Aorta (tissue), 5 donors: ENCODE data around the gene ZSWIM8. TPM values are rescaled to one million over a fixed set of nuclear protein-coding genes. Genes with fewer than 3 reads are reported as not detected.

Source experiments
- ATAC-seq: fragments of 200-7000 bp; cut with Tn5 transposase; one replicate; pipeline ENCODE4 v1.9.1; 2022; ENCODE audit warnings: moderate library complexity; ENCODE audit not compliant: low FRiP score
- DNase-seq, 2 donors: peaks; one replicate each; pipeline ENCODE4 v3.0.0-alpha.2; 2020
- H3K27ac ChIP-seq, 2 donors: one replicate each; pipeline ENCODE4 v1.5.1; 2013; ENCODE audit warnings: low read length in 2 of 2, mild to moderate bottlenecking in 2 of 2, moderate library complexity in 2 of 2, control low read depth in 1 of 2, inconsistent platforms in 1 of 2, low read depth in 1 of 2
- H3K27me3 ChIP-seq, 2 donors: one replicate each; pipeline ENCODE4 v1.6.1; 2013; ENCODE audit warnings: control low read depth in 1 of 2, low read length in 1 of 2, mild to moderate bottlenecking in 1 of 2, moderate library complexity in 1 of 2; ENCODE audit not compliant: insufficient read depth in 2 of 2, control insufficient read depth in 1 of 2
- H3K36me3 ChIP-seq, 2 donors: one replicate each; pipeline ENCODE4 v1.6.1; 2013; ENCODE audit warnings: control low read depth in 1 of 2, low read length in 1 of 2, mild to moderate bottlenecking in 1 of 2; ENCODE audit not compliant: insufficient read depth in 2 of 2, control insufficient read depth in 1 of 2
- H3K4me1 ChIP-seq, 2 donors: one replicate each; pipeline ENCODE4 v1.6.1; 2013; ENCODE audit warnings: low read length in 2 of 2, control low read depth in 1 of 2, mild to moderate bottlenecking in 1 of 2, moderate library complexity in 1 of 2; ENCODE audit not compliant: insufficient read depth in 2 of 2, control insufficient read depth in 1 of 2
- H3K4me3 ChIP-seq, 2 donors: one replicate each; pipeline ENCODE4 v1.5.1; 2013; ENCODE audit warnings: low read length in 2 of 2, control low read depth in 1 of 2, mild to moderate bottlenecking in 1 of 2
- H3K9me3 ChIP-seq: one replicate; pipeline ENCODE4 v1.6.1; 2013; ENCODE audit warnings: mild to moderate bottlenecking, low read length; ENCODE audit not compliant: control insufficient read depth
- WGBS, 2 donors: extraction: QIAGEN DNeasy Blood & Tissue Kit; methylation state at CpG; one replicate each; pipeline ENCODE4 v1.1.7; 2013; 5-methylcytosine and 5-hydroxymethylcytosine counted together
- intact Hi-C, 2 donors: fragments of 100-400 bp; cut with DNase I; formaldehyde crosslinking; loops; one replicate each; pipeline versions ENCODE4 v1.14.2 to v1.15.0; 2022
- polyA plus RNA-seq, 2 donors: library from polyadenylated mRNA; stranded (reverse); fragments of 200-250 nt; gene quantifications; one replicate each; pipeline ENCODE4 v1.2.3, GENCODE V29; 2013
- total RNA-seq, 2 donors: library from RNA; stranded (reverse); fragmentation: NEBNext Ultra II Directional; extraction: Animal tissue kit (Norgen Biotek cat#: 25700); gene quantifications; one replicate each; pipeline ENCODE4 v1.2.1, GENCODE V29; 2021
- donor health status: healthy with polysubstance abuse.
- donor health status: Bipolar disorder and iron deficiency.
- donor health status: DM: no; HTN: no; CAD: no.
- donor health status: DM: no; HTN: no; CAD: no.
- donor health status: DM: yes; HTN: yes; CAD: no.

The ZSWIM8 gene
- total and polyA plus RNA-seq, 4 donors = 75.1 to 314 (median 127) TPM

- no peak for DNase-seq
- Histone ChIP-seq H3K9me3 (no peaks in the 10 kb centered on the region), H3K4me3 (no peak overlapping the region), H3K27ac (no peak overlapping the region), H3K36me3 (peaks cover 10 to 13% of the 10 kb centered on the region in 2 donors), H3K4me1 (no peaks in the 10 kb centered on the region), H3K27me3 (no peaks in the 10 kb centered on the region)
- no peak for ATAC-seq
- WGBS, 2 donors = 29 to 31% methylated on average over 1 of the region's 1 CpG
- intact Hi-C loops = no loop called here
Observed at GRCh38 chr10:73756183-73756582, 29.2 kb upstream of the ZSWIM8 start.

- no peak for DNase-seq
- H3K4me1 ChIP-seq = no peaks in the 10 kb centered on the region
- H3K36me3 ChIP-seq = peaks cover 21% of the 10 kb centered on the region in 2 donors
- intact Hi-C loops = no loop called here
- H3K27ac ChIP-seq = no peak overlapping the region
- H3K9me3 ChIP-seq = no peaks in the 10 kb centered on the region
- WGBS, 2 donors = 83% methylated on average over 9 of the region's 9 CpGs
- no peak for ATAC-seq
- H3K27me3 ChIP-seq = no peaks in the 10 kb centered on the region
- H3K4me3 ChIP-seq = no peak overlapping the region
Observed at GRCh38 chr10:73758704-73759511, 26.5 kb upstream of the ZSWIM8 start.

GRCh38 chr10:73759512-73760115, 25.8 kb upstream of the ZSWIM8 start:
- H3K27ac ChIP-seq = no peak overlapping the region
- 64 to 68% methylated on average over 5 of the region's 5 CpGs for WGBS, 2 donors
- intact Hi-C loops = no loop called here
- ATAC-seq = no peak
- peaks cover 22 to 24% of the 10 kb centered on the region in 2 donors for H3K36me3 ChIP-seq
- H3K27me3 ChIP-seq = no peaks in the 10 kb centered on the region
- H3K4me1 ChIP-seq = no peaks in the 10 kb centered on the region
- H3K4me3 ChIP-seq = no peak overlapping the region
- no peaks in the 10 kb centered on the region for H3K9me3 ChIP-seq
- no peak for DNase-seq

GRCh38 chr10:73761781-73762180, 23.6 kb upstream of the ZSWIM8 start:
- no peak overlapping the region for H3K4me3 ChIP-seq
- no peak overlapping the region for H3K27ac ChIP-seq
- no peaks in the 10 kb centered on the region for H3K9me3 ChIP-seq
- H3K27me3 ChIP-seq = no peaks in the 10 kb centered on the region
- DNase-seq = no peak
- peaks cover 23 to 31% of the 10 kb centered on the region in 2 donors for H3K36me3 ChIP-seq
- no peaks in the 10 kb centered on the region for H3K4me1 ChIP-seq
- intact Hi-C loops = no loop called here
- no peak for ATAC-seq
- WGBS, 2 donors = 95% methylated on average over 1 of the region's 1 CpG

GRCh38 chr10:73762915-73763314, 22.5 kb upstream of the ZSWIM8 start:
- DNase-seq (no peak), ATAC-seq (no peak)
- 69 to 74% methylated on average over 2 of the region's 2 CpGs for WGBS, 2 donors
- Histone ChIP-seq H3K27ac (no peak overlapping the region), H3K4me3 (no peak overlapping the region), H3K4me1 (no peaks in the 10 kb centered on the region), H3K36me3 (peaks cover 23 to 32% of the 10 kb centered on the region in 2 donors), H3K27me3 (no peaks in the 10 kb centered on the region), H3K9me3 (no peaks in the 10 kb centered on the region)
- intact Hi-C loops = no loop called here

- Histone ChIP-seq H3K36me3 (peaks cover 23 to 32% of the 10 kb centered on the region in 2 donors), H3K27me3 (no peaks in the 10 kb centered on the region), H3K4me3 (no peak overlapping the region), H3K4me1 (no peaks in the 10 kb centered on the region), H3K27ac (no peak overlapping the region), H3K9me3 (no peaks in the 10 kb centered on the region)
- ATAC-seq (no peak), DNase-seq (no peak)
- intact Hi-C loops = no loop called here
- WGBS, 2 donors = 69 to 73% methylated on average over 2 of the region's 2 CpGs
Observed at GRCh38 chr10:73763343-73763742, 22.1 kb upstream of the ZSWIM8 start.

- Histone ChIP-seq H3K27me3 (no peaks in the 10 kb centered on the region), H3K4me1 (no peaks in the 10 kb centered on the region), H3K4me3 (no peak overlapping the region), H3K9me3 (no peaks in the 10 kb centered on the region), H3K36me3 (peaks cover 23 to 32% of the 10 kb centered on the region in 2 donors), H3K27ac (no peak overlapping the region)
- ATAC-seq = no peak
- intact Hi-C loops = no loop called here
- no peak for DNase-seq
- 92 to 93% methylated on average over 6 of the region's 6 CpGs for WGBS, 2 donors
Observed at GRCh38 chr10:73765066-73765465, 20.3 kb upstream of the ZSWIM8 start.

GRCh38 chr10:73768881-73769280, 16.5 kb upstream of the ZSWIM8 start:
- H3K27ac ChIP-seq = no peak overlapping the region
- no peak for ATAC-seq
- WGBS, 2 donors = 69 to 77% methylated on average over 11 of the region's 11 CpGs
- no peaks in the 10 kb centered on the region for H3K27me3 ChIP-seq
- intact Hi-C loops = no loop called here
- H3K36me3 ChIP-seq = peaks cover 2 to 17% of the 10 kb centered on the region in 2 donors
- DNase-seq = no peak
- H3K4me3 ChIP-seq = no peak overlapping the region
- no peaks in the 10 kb centered on the region for H3K4me1 ChIP-seq
- H3K9me3 ChIP-seq = no peaks in the 10 kb centered on the region

- H3K36me3 ChIP-seq = peaks cover 2 to 15% of the 10 kb centered on the region in 2 donors
- WGBS, 2 donors = 91 to 93% methylated on average over 5 of the region's 5 CpGs
Observed at GRCh38 chr10:73769396-73769795, 16.0 kb upstream of the ZSWIM8 start.

More at GRCh38 chr10:73769396-73769795, 16.0 kb upstream of the ZSWIM8 start:
- intact Hi-C loops = no loop called here
- H3K9me3 ChIP-seq = no peaks in the 10 kb centered on the region
- no peak overlapping the region for H3K27ac ChIP-seq
- no peak overlapping the region for H3K4me3 ChIP-seq
- H3K27me3 ChIP-seq = no peaks in the 10 kb centered on the region
- no peaks in the 10 kb centered on the region for H3K4me1 ChIP-seq
- no peak for DNase-seq
- no peak for ATAC-seq
